Measurements from ENCODE around the gene VAC14. TPM values are rescaled to one million over a fixed set of nuclear protein-coding genes. Genes with fewer than 3 reads are reported as not detected.

The VAC14 gene
- total and polyA plus RNA-seq, 2 experiments from 2014 or later, result 42.3 to 77.7 TPM

- H3K79me2 ChIP-seq (replicated peaks; ENCODE audit: insufficient read depth), result no peaks in the 10 kb centered on the region
- no peak overlapping the region for H3K4me3 ChIP-seq
- no peaks in the 10 kb centered on the region; the same call in 1 of the 2 replicates for H4K20me1 ChIP-seq (replicated peaks; ENCODE audit: insufficient read depth)
- DNase-seq (ENCODE audit: low spot score), result no peak
- no peak overlapping the region for H3K4me2 ChIP-seq
- Mint-ChIP-seq H3K27ac (no peak overlapping the region), H3K27me3 (ENCODE audit: insufficient read depth, low read depth, poor library complexity) (peaks cover 2% of the 10 kb centered on the region), H3K9me3 (0 out of 3 replicates have a peak, but pooled peaks cover 8% of the 10 kb centered on the region), H3K4me3 (no peak overlapping the region), H3K4me1 (peaks cover 14% of the 10 kb centered on the region), H3K36me3 (ENCODE audit: low read depth) (peaks cover 29% of the 10 kb centered on the region)
- no peaks in the 10 kb centered on the region for H3F3A ChIP-seq (replicated peaks; ENCODE audit: low read depth)
- no peak overlapping the region for H2AFZ ChIP-seq
- H3K4me1 ChIP-seq (ENCODE audit: insufficient read depth), result peaks cover 8% of the 10 kb centered on the region
- H3K27me3 ChIP-seq (ENCODE audit: insufficient read depth), result no peaks in the 10 kb centered on the region
- no peak overlapping the region for H3K27ac ChIP-seq (ENCODE audit: low read depth)
- no peaks in the 10 kb centered on the region for H3K9me2 ChIP-seq (ENCODE audit: insufficient read depth)
- peaks cover 5% of the 10 kb centered on the region for H3K36me3 ChIP-seq (ENCODE audit: insufficient read depth)
- no peak for ATAC-seq
- no peak for TF ChIP-seq POLR2AphosphoS5 (IDR thresholded peaks at IDR 0.05; ENCODE audit: low read depth)
- TF ChIP-seq, protein P1, sequence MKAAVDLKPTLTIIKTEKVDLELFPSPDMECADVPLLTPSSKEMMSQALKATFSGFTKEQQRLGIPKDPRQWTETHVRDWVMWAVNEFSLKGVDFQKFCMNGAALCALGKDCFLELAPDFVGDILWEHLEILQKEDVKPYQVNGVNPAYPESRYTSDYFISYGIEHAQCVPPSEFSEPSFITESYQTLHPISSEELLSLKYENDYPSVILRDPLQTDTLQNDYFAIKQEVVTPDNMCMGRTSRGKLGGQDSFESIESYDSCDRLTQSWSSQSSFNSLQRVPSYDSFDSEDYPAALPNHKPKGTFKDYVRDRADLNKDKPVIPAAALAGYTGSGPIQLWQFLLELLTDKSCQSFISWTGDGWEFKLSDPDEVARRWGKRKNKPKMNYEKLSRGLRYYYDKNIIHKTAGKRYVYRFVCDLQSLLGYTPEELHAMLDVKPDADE (IDR thresholded peaks at IDR 0.05), result no peak
- TF ChIP-seq, protein P2, sequence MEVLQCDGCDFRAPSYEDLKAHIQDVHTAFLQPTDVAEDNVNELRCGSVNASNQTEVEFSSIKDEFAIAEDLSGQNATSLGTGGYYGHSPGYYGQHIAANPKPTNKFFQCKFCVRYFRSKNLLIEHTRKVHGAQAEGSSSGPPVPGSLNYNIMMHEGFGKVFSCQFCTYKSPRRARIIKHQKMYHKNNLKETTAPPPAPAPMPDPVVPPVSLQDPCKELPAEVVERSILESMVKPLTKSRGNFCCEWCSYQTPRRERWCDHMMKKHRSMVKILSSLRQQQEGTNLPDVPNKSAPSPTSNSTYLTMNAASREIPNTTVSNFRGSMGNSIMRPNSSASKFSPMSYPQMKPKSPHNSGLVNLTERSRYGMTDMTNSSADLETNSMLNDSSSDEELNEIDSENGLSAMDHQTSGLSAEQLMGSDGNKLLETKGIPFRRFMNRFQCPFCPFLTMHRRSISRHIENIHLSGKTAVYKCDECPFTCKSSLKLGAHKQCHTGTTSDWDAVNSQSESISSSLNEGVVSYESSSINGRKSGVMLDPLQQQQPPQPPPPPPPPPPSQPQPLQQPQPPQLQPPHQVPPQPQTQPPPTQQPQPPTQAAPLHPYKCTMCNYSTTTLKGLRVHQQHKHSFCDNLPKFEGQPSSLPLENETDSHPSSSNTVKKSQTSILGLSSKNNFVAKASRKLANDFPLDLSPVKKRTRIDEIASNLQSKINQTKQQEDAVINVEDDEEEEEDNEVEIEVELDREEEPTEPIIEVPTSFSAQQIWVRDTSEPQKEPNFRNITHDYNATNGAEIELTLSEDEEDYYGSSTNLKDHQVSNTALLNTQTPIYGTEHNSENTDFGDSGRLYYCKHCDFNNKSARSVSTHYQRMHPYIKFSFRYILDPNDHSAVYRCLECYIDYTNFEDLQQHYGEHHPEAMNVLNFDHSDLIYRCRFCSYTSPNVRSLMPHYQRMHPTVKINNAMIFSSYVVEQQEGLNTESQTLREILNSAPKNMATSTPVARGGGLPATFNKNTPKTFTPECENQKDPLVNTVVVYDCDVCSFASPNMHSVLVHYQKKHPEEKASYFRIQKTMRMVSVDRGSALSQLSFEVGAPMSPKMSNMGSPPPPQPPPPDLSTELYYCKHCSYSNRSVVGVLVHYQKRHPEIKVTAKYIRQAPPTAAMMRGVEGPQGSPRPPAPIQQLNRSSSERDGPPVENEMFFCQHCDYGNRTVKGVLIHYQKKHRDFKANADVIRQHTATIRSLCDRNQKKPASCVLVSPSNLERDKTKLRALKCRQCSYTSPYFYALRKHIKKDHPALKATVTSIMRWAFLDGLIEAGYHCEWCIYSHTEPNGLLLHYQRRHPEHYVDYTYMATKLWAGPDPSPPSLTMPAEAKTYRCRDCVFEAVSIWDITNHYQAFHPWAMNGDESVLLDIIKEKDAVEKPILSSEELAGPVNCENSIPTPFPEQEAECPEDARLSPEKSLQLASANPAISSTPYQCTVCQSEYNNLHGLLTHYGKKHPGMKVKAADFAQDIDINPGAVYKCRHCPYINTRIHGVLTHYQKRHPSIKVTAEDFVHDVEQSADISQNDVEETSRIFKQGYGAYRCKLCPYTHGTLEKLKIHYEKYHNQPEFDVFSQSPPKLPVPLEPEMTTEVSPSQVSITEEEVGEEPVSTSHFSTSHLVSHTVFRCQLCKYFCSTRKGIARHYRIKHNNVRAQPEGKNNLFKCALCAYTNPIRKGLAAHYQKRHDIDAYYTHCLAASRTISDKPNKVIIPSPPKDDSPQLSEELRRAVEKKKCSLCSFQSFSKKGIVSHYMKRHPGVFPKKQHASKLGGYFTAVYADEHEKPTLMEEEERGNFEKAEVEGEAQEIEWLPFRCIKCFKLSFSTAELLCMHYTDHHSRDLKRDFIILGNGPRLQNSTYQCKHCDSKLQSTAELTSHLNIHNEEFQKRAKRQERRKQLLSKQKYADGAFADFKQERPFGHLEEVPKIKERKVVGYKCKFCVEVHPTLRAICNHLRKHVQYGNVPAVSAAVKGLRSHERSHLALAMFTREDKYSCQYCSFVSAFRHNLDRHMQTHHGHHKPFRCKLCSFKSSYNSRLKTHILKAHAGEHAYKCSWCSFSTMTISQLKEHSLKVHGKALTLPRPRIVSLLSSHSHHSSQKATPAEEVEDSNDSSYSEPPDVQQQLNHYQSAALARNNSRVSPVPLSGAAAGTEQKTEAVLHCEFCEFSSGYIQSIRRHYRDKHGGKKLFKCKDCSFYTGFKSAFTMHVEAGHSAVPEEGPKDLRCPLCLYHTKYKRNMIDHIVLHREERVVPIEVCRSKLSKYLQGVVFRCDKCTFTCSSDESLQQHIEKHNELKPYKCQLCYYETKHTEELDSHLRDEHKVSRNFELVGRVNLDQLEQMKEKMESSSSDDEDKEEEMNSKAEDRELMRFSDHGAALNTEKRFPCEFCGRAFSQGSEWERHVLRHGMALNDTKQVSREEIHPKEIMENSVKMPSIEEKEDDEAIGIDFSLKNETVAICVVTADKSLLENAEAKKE (CRISPR knock-in tag; IDR thresholded peaks at IDR 0.05), result no peak
- no peak for TF ChIP-seq REST (IDR thresholded peaks at IDR 0.05; ENCODE audit: unreplicated experiment)
- no peak for TF ChIP-seq ZNF114 (CRISPR knock-in tag; IDR thresholded peaks at IDR 0.05)
- no peak for TF ChIP-seq JUNB (IDR thresholded peaks at IDR 0.05; ENCODE audit: unreplicated experiment)
- no peak for TF ChIP-seq ZNF331 (CRISPR knock-in tag; IDR thresholded peaks at IDR 0.05; ENCODE audit: low read depth)
- no peak for TF ChIP-seq EZH2phosphoT487 (IDR thresholded peaks at IDR 0.05; ENCODE audit: unreplicated experiment)
- TF ChIP-seq STAT1 (IDR thresholded peaks at IDR 0.05; ENCODE audit: unreplicated experiment), result no peak
- TF ChIP-seq CTCF (conservative IDR thresholded peaks at IDR 0.05; ENCODE audit: low read depth in 2 of 2), result no peak
- no peak for TF ChIP-seq CREB1 (CRISPR knock-in tag; IDR thresholded peaks at IDR 0.05; ENCODE audit: low read depth)
- no peak for TF ChIP-seq NANOG (IDR thresholded peaks at IDR 0.05; ENCODE audit: borderline replicate concordance)
- no peak for TF ChIP-seq EZH2 (IDR thresholded peaks at IDR 0.05; ENCODE audit: low read depth, unreplicated experiment)
These were observed 55.4 kb downstream of the VAC14 start for GRCh38 chr16:70745536-70746025.

Data from GM23338 (cell line).